Thymus (tissue), 11 donors: ENCODE results near the gene CES2. TPM values are rescaled to one million over a fixed set of nuclear protein-coding genes. Genes with fewer than 3 reads are reported as not detected.
A peak's percentile ranks its signal among the peaks of the same experiment; 100 is the strongest.
"Not testable (repeated sequence)": the region's sequence is repeated elsewhere in the genome, so short reads cannot be mapped to it uniquely, and the experiment has no call there.

Source experiments
- DNase-seq, 9 donors: peaks; one replicate each; pipeline ENCODE4 v3.0.0-alpha.2; 2013; ENCODE audit warnings: low spot score in 9 of 9, low read depth in 6 of 9, missing footprints in 1 of 9
- H3K27ac ChIP-seq, 2 donors: one replicate each; pipeline ENCODE4 v1.5.1; 2013; ENCODE audit warnings: control low read depth in 1 of 2, low read depth in 1 of 2, low read length in 1 of 2, mild to moderate bottlenecking in 1 of 2, moderate library complexity in 1 of 2
- H3K27me3 ChIP-seq, 2 donors: one replicate each; pipeline ENCODE4 v1.5.1; 2013; ENCODE audit warnings: low read length in 1 of 2; ENCODE audit not compliant: control insufficient read depth in 2 of 2, insufficient read depth in 1 of 2
- H3K36me3 ChIP-seq, 2 donors: one replicate each; pipeline ENCODE4 v1.5.1; 2013; ENCODE audit warnings: low read length in 1 of 2, mild to moderate bottlenecking in 1 of 2, moderate library complexity in 1 of 2; ENCODE audit not compliant: control insufficient read depth in 2 of 2, insufficient read depth in 2 of 2
- H3K4me1 ChIP-seq, 2 donors: one replicate each; pipeline ENCODE4 v1.5.1; 2013; ENCODE audit warnings: low read length in 2 of 2; ENCODE audit not compliant: control insufficient read depth in 2 of 2, insufficient read depth in 2 of 2
- H3K4me3 ChIP-seq, 2 donors: one replicate each; pipeline ENCODE4 v1.5.1; 2013; ENCODE audit warnings: low read length in 2 of 2, control low read depth in 1 of 2, mild to moderate bottlenecking in 1 of 2
- H3K9me3 ChIP-seq, 2 donors: one replicate each; pipeline ENCODE4 v1.5.1; 2013; ENCODE audit warnings: low read length in 1 of 2, mild to moderate bottlenecking in 1 of 2; ENCODE audit not compliant: control insufficient read depth in 2 of 2, insufficient read depth in 1 of 2
- WGBS: extraction: QIAGEN DNeasy Blood & Tissue Kit; methylation state at CpG from one replicate; pipeline ENCODE4 v1.1.7; 2013; 5-methylcytosine and 5-hydroxymethylcytosine counted together
- polyA plus RNA-seq: library from polyadenylated mRNA; stranded (reverse); fragments of 200-250 nt; gene quantifications from one replicate; pipeline ENCODE4 v1.2.3, GENCODE V29; 2013
- total RNA-seq: library from RNA; stranded (reverse); fragments of 120-200 nt; gene quantifications from one replicate; pipeline ENCODE4 v1.2.4, GENCODE V29; 2013
- donor health status: healthy.

The CES2 gene
- total and polyA plus RNA-seq, 2 donors, result 15.8 to 16.7 TPM

GRCh38 chr16:66961065-66961744 lies 25.9 kb downstream of the CES2 start, which contains the start of gene CES3:
CES3 (plus strand) TSS chr16:66961266; CDS start chr16:66961308, 42 bp downstream.
- no peaks in the 10 kb centered on the region for H3K9me3 ChIP-seq
- 83% methylated on average over 16 of the region's 16 CpGs for WGBS
- H3K27ac ChIP-seq, result no peak within 1 kb of the TSS
- H3K4me3 ChIP-seq, result no peak within 1 kb of the TSS
- H3K27me3 ChIP-seq, result peaks cover 0 to 17% of the 10 kb centered on the region in 2 donors
- H3K4me1 ChIP-seq, result peaks cover 0 to 5% of the 10 kb centered on the region in 2 donors
- DNase-seq, result peak in 7 of 9 donors; percentile 27 to 64 (median 44)
- H3K36me3 ChIP-seq, result no peaks in the 10 kb centered on the region

DNA sequence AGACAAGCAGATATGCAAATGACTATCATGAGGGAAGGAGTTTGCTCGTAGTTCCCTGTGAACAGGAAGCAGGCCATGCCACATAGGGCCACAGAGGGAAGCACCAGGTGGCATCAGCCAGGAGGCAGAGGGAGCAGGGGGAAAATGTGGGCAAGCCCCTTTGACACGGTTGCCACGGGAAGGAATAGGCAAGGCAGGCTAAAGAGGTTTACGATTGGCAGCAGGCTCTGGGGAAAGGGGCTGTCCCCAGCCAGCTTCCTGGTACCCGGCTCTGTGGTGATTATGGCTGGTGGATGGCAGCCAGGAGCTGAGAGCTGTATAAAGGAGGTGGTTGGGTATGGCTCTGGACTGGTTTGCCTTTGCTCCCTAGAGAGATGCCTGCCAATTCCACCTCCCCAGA lies 26.6 kb downstream of the CES2 start:
- Histone ChIP-seq H3K36me3 (no peaks in the 10 kb centered on the region), H3K4me3 (no peak overlapping the region), H3K9me3 (no peaks in the 10 kb centered on the region), H3K4me1 (peaks cover 0 to 5% of the 10 kb centered on the region in 2 donors), H3K27ac (no peak overlapping the region), H3K27me3 (peaks cover 0 to 22% of the 10 kb centered on the region in 2 donors)
- 19% methylated on average over 5 of the region's 5 CpGs for WGBS
- DNase-seq, result no peak

DNA sequence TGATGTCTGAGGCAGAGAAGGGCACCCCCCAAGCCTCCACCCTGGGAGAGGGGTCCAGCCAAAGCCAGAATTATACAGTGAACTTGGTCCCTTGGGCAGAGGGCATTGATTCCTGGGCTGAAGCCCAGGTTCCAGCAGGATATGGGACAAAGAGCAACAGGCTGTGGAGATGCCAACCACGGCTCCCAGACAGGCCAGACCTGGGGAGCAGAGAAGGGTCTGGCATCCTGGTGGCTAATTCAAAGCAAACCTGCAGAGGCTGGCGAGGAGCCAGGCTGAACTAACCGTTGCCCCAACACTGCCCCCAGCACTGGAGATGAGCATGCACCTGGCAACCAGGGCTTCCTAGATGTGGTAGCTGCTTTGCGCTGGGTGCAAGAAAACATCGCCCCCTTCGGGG lies 28.7 kb downstream of the CES2 start:
- Histone ChIP-seq H3K4me1 (peaks cover 0 to 5% of the 10 kb centered on the region in 2 donors), H3K27me3 (peaks cover 0 to 17% of the 10 kb centered on the region in 2 donors), H3K36me3 (no peaks in the 10 kb centered on the region), H3K27ac (no peak overlapping the region), H3K9me3 (no peaks in the 10 kb centered on the region), H3K4me3 (no peak overlapping the region)
- WGBS, result 56% methylated on average over 6 of the region's 6 CpGs
- DNase-seq, result no peak

DNA sequence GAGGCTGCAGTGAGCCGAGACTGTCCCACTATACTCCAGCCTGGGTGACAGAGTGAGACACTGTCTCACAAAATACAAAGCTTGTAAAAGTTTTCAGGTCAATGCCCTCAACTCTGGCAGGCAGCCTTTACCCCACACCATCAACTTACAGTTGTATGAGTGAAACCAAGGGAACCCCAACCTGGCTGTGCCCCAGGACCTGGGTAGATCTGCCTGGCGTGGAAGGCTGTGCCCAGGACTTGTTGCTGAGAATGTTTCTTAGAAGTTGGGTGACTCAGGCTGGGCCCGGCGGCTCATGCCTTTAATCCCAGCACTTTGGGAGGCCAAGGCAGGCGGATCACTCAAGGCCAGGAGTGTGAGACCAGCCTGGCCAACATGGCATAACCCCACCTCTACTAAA lies 33.5 kb downstream of the CES2 start:
- Histone ChIP-seq H3K4me3 (no peak overlapping the region), H3K4me1 (no peaks in the 10 kb centered on the region), H3K9me3 (no peaks in the 10 kb centered on the region), H3K36me3 (no peaks in the 10 kb centered on the region), H3K27me3 (peaks cover 0 to 21% of the 10 kb centered on the region in 2 donors), H3K27ac (no peak overlapping the region)
- no peak for DNase-seq
- 94% methylated on average over 5 of the region's 5 CpGs for WGBS

DNA sequence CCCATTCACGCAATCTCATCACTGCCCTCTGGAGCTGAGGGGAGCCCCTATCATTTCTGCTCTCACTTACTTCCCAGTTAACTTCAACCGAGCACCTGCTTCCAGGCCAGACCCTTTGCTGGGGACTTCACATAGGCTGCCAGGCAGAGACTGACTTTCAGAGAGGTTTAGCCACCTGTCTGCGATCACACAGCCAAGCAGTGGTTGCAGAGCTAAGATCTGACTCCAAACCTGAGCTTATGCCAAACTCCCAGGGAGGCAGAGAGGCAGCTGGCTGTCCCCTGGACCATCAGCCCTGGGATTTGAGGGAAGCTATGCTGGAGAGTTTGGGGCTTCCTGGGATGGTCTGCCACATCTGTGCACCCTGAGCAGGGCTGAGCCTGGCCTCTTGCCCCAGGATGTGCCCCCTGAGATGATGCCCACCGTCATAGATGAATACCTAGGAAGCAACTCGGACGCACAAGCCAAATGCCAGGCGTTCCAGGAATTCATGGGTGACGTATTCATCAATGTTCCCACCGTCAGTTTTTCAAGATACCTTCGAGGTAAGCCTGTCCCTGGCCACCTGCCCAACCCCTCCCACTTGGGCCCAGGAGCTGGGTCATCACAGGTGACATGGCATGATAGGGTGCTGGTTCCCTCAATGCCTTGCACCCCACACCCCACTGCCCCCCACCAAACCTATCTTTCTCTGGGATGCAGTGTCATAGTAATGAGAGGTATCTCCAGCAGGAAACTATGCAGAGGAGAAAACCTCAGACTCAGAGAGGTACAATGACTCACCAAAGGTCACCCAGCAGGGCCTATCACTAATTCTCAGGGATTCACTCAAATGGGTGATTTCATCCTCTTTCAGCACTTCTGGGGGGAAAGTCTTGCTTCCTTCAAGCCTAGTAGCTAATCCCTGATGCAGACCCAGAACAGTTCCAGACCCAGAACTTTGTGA lies 35.7 kb downstream of the CES2 start:
- DNase-seq, result no peak
- Histone ChIP-seq H3K4me3 (no peak overlapping the region), H3K27me3 (peaks cover 0 to 21% of the 10 kb centered on the region in 2 donors), H3K4me1 (no peaks in the 10 kb centered on the region), H3K36me3 (no peaks in the 10 kb centered on the region), H3K9me3 (no peaks in the 10 kb centered on the region), H3K27ac (no peak overlapping the region)
- 89% methylated on average over 10 of the region's 10 CpGs for WGBS

DNA sequence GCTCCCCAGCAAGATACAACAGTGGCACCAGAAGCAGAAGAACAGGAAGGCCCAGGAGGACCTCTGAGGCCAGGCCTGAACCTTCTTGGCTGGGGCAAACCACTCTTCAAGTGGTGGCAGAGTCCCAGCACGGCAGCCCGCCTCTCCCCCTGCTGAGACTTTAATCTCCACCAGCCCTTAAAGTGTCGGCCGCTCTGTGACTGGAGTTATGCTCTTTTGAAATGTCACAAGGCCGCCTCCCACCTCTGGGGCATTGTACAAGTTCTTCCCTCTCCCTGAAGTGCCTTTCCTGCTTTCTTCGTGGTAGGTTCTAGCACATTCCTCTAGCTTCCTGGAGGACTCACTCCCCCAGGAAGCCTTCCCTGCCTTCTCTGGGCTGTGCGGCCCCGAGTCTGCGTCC lies 37.7 kb downstream of the CES2 start:
- DNase-seq, result no peak
- no peak overlapping the region for H3K27ac ChIP-seq

DNA sequence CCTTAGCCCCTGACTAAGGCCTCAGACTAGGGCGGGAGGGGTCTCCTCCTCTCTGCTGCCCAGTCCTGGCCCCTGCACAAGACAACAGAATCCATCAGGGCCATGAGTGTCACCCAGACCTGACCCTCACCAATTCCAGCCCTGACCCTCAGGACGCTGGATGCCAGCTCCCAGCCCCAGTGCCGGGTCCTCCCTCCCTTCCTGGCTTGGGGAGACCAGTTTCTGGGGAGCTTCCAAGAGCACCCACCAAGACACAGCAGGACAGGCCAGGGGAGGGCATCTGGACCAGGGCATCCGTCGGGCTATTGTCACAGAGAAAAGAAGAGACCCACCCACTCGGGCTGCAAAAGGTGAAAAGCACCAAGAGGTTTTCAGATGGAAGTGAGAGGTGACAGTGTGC lies 38.4 kb downstream of the CES2 start:
- Histone ChIP-seq H3K27me3 (peaks cover 0 to 29% of the 10 kb centered on the region in 2 donors), H3K4me3 (no peak overlapping the region), H3K36me3 (no peaks in the 10 kb centered on the region), H3K9me3 (no peaks in the 10 kb centered on the region), H3K27ac (no peak overlapping the region), H3K4me1 (no peaks in the 10 kb centered on the region)
- DNase-seq, result no peak
- 96% methylated on average over 6 of the region's 6 CpGs for WGBS

More for the DNA sequence above, 37.7 kb downstream of the CES2 start:
- WGBS, result 93% methylated on average over 9 of the region's 9 CpGs
- peaks cover 0 to 29% of the 10 kb centered on the region in 2 donors for H3K27me3 ChIP-seq
- no peaks in the 10 kb centered on the region for H3K36me3 ChIP-seq
- H3K4me1 ChIP-seq, result no peaks in the 10 kb centered on the region
- H3K9me3 ChIP-seq, result no peaks in the 10 kb centered on the region
- H3K4me3 ChIP-seq, result no peak overlapping the region

GRCh38 chr16:66974156-66974931 lies 39.0 kb downstream of the CES2 start:
- WGBS, result 96% methylated on average over 32 of the region's 32 CpGs
- not testable (repeated sequence) for H3K36me3 ChIP-seq, H3K27ac ChIP-seq, H3K9me3 ChIP-seq, H3K4me3 ChIP-seq, DNase-seq, H3K4me1 ChIP-seq
- H3K27me3 ChIP-seq, result peaks cover 0 to 33% of the 10 kb centered on the region in 2 donors
